ENCODE results near the gene ITGB8.

DNA sequence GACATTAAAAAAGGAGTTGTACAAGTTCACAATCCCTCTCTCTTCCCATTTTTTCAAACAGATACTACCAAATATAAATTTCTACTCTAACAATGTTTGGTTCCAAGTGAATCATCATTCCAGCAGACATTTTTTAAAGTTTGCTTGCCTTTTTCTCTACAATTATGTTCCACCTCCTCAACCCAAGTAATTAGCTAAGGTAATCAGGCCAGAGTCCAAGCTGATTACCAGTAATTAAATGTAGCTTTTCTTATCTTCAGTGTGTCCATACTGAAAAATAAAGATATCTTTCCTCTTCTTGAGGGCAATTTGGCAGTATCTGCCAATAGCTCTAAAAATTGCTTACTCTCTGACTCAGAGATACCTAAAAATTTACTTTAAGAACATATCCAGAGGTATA lies 126.0 kb downstream of the ITGB8 start:
- TF ChIP-seq, protein P1, sequence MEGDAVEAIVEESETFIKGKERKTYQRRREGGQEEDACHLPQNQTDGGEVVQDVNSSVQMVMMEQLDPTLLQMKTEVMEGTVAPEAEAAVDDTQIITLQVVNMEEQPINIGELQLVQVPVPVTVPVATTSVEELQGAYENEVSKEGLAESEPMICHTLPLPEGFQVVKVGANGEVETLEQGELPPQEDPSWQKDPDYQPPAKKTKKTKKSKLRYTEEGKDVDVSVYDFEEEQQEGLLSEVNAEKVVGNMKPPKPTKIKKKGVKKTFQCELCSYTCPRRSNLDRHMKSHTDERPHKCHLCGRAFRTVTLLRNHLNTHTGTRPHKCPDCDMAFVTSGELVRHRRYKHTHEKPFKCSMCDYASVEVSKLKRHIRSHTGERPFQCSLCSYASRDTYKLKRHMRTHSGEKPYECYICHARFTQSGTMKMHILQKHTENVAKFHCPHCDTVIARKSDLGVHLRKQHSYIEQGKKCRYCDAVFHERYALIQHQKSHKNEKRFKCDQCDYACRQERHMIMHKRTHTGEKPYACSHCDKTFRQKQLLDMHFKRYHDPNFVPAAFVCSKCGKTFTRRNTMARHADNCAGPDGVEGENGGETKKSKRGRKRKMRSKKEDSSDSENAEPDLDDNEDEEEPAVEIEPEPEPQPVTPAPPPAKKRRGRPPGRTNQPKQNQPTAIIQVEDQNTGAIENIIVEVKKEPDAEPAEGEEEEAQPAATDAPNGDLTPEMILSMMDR (conservative IDR thresholded peaks at IDR 0.05; ENCODE audit: low read depth, low read length) = no peak
- TF ChIP-seq EZH2 (IDR thresholded peaks at IDR 0.05; ENCODE audit: low read length, unreplicated experiment) (no peak), EZH2phosphoT487 (IDR thresholded peaks at IDR 0.05; ENCODE audit: borderline replicate concordance, low read length) (no peak)
